NB4 (cell line): Measurements from ENCODE around the gene DPP10.

ENCODE experiments used
- DNase-seq: peaks from one replicate; pipeline ENCODE4 v3.0.0; 2010; ENCODE audit warnings: low read depth
- H3K4me3 ChIP-seq: one replicate; pipeline ENCODE4 v1.5.1; 2011; ENCODE audit warnings: mild to moderate bottlenecking, low read depth, low read length, moderate library complexity
- MYC ChIP-seq: IDR thresholded peaks from 2 replicates; pipeline ENCODE4 v1.6.1; 2011; ENCODE audit warnings: low read depth, low read length
- POLR2A ChIP-seq: IDR thresholded peaks from 2 replicates; pipeline ENCODE4 v1.6.1; 2011; ENCODE audit warnings: mild to moderate bottlenecking; ENCODE audit not compliant: insufficient read length; ENCODE audit errors: extremely low read depth
- TF ChIP-seq, protein P1 (sequence below): IDR thresholded peaks from one replicate; pipeline ENCODE4 v1.5.1; 2012; ENCODE audit warnings: low read depth, low read length
- TF ChIP-seq, protein P2 (sequence below): IDR thresholded peaks from 2 replicates; pipeline ENCODE4 v1.6.1; 2011; ENCODE audit warnings: low read depth, low read length

Gene DPP10

DNA sequence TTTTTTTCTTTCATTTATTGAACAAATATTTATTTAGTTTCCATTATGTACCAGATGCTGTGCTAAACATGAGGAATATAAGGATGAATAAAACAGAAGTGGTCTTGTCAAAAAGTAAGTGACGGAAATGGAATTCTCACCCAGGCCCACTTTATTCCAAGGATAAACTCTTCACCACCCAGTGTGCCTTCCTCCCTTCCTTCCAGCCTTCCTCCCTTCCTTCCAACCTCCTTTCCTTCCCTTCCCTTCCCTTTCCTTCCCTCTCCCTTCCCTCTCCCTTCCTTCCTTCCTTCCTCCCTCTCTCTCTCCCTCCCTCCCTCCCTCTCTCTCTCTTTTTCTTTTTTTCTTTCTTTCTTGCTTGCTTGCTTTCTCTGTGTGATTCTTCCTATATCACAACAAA, 240.8 kb downstream of the DPP10 start:
- no peak for DNase-seq
- TF ChIP-seq, protein P1, sequence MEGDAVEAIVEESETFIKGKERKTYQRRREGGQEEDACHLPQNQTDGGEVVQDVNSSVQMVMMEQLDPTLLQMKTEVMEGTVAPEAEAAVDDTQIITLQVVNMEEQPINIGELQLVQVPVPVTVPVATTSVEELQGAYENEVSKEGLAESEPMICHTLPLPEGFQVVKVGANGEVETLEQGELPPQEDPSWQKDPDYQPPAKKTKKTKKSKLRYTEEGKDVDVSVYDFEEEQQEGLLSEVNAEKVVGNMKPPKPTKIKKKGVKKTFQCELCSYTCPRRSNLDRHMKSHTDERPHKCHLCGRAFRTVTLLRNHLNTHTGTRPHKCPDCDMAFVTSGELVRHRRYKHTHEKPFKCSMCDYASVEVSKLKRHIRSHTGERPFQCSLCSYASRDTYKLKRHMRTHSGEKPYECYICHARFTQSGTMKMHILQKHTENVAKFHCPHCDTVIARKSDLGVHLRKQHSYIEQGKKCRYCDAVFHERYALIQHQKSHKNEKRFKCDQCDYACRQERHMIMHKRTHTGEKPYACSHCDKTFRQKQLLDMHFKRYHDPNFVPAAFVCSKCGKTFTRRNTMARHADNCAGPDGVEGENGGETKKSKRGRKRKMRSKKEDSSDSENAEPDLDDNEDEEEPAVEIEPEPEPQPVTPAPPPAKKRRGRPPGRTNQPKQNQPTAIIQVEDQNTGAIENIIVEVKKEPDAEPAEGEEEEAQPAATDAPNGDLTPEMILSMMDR = no peak
- TF ChIP-seq MYC (no peak), POLR2A (no peak)
- TF ChIP-seq, protein P2, sequence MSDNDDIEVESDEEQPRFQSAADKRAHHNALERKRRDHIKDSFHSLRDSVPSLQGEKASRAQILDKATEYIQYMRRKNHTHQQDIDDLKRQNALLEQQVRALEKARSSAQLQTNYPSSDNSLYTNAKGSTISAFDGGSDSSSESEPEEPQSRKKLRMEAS = no peak
- no peak overlapping the region for H3K4me3 ChIP-seq

DNA sequence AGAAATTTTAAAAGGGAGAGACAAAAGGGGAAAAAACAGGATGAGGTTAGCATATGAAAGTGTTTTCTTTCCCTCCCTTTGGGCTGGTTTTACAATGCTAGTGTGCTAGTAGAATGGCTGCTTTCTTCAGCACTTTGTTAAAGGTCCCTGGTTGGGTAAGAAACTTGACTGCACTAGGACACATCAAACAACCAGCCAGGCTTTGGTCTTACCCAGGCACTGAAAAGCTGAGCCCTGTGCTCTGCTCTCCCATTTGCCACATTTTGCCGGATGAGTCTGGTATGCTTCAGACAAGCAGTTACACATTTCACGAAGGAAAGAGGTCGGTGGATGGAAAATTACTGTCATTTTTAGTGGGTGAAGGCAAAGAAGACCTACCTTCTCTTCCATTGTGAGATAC, 242.0 kb downstream of the DPP10 start:
- TF ChIP-seq MYC = no peak
- no peak for TF ChIP-seq POLR2A
- TF ChIP-seq, protein P1 = no peak
- TF ChIP-seq, protein P2 = no peak
- H3K4me3 ChIP-seq = no peak overlapping the region
- no peak for DNase-seq

DNA sequence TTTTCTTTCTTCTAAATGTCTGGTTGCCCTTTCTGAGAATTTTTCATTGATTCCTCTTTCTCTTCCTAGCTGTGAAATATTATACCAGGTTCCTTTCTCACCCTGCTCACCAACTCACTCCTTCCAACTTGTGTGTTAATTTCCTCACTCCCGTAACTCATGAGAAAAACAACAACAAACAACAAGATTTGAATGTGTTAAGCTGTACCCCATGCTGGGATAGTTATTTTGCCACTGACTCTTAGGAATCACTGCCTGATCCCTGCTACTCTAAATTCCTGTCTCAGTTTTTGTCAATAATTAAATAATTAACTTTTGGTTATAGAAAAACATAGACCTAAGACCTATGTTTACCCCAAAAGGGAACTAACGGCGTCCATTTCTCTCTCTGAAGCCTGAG, 242.7 kb downstream of the DPP10 start:
- TF ChIP-seq, protein P1 = no peak
- TF ChIP-seq MYC = no peak
- TF ChIP-seq POLR2A = no peak
- no peak for DNase-seq

DNA sequence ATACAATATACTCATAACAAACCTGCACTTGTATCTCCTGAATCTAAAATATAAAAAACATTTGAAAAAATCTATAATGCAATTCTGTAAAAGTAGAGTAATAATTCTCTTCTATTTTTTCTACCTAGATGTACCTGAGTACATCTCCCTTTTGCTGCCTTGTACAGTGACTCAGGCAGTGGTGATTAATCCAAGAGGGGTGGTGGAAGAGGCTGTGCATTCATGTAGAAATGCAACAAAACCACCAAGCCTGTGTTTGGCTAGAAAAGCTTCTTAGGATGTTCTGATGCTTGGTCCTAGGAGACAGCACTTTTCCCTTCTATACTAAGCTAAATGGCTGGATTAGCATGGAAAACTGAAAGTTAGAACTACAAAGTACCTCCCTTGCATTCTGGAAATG, 245.8 kb downstream of the DPP10 start:
- H3K4me3 ChIP-seq = no peak overlapping the region
- no peak for DNase-seq
- TF ChIP-seq, protein P2 = no peak
- no peak for TF ChIP-seq POLR2A
- no peak for TF ChIP-seq MYC
- TF ChIP-seq, protein P1 = no peak

More for the DNA sequence above, 242.7 kb downstream of the DPP10 start:
- no peak overlapping the region for H3K4me3 ChIP-seq

DNA sequence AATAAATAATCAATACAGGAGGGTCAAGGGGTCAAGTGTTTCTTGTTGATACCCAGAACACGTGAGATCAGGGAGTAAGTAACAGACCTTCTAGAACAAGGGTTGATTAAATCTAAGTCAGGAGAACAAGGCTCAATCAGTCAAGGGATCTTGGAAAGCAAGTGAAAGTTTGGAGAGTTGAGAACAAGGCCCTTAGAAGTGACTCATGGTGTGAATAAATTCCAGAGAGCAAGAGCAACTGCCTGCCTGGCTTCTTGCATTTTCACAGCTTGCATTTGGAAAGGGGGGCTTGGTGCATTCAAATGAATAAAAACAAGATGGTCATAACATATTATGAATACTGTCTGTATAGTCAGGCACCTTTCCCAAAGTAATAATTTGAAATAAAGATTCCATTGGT, 256.1 kb downstream of the DPP10 start:
- H3K4me3 ChIP-seq = no peak overlapping the region
- TF ChIP-seq, protein P2 = no peak
- TF ChIP-seq MYC = no peak
- no peak for TF ChIP-seq POLR2A
- TF ChIP-seq, protein P1 = no peak
- DNase-seq = no peak

DNA sequence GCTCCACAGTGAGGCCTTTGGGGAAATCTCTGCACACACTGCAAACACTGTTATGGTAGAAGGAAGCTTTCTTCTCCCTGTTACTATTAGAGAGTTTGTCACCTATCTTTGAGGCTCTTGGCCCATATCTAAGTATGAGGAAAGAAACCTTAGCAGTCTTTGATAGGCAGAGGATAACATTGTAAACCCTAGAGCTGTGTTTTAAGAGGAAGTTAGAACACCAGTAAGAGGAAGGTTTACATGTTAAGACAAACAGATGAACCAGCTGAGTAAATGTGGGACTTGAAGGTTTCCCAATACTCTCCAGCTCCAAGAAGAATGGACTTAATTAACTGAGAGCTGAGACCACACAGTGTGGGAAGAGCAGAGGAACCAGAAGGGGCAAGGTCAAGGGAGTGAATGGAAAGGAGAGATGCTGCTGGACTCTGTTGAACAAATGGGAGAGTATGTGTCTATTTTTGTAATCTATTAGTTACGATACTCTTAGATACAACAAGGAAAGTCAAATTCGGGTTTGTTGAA, 257.0 kb downstream of the DPP10 start:
- DNase-seq = peak; percentile 4
- TF ChIP-seq, protein P1 = no peak
- TF ChIP-seq, protein P2 = no peak
- TF ChIP-seq POLR2A = no peak
- no peak for TF ChIP-seq MYC
- no peak overlapping the region for H3K4me3 ChIP-seq
